T follicular helper cell (primary cell): ENCODE data around the gene CLDN24.

Experiments used
- DNase-seq: peaks from one replicate; pipeline ENCODE4 v3.0.0-alpha.2; 2020; ENCODE audit warnings: low read depth

The CLDN24 gene

GRCh38 chr4:183284258-183284785, 37.9 kb downstream of the CLDN24 start:
- no peak for DNase-seq

GRCh38 chr4:183276106-183276505, 46.1 kb downstream of the CLDN24 start:
- DNase-seq = no peak

GRCh38 chr4:183272384-183272783, 49.8 kb downstream of the CLDN24 start:
- no peak for DNase-seq
